Fibroblast of pulmonary artery (primary cell): ENCODE results near the gene PPIP5K1.
"Not testable (repeated sequence)": the region's sequence is repeated elsewhere in the genome, so short reads cannot be mapped to it uniquely, and the experiment has no call there.

Experiments used
- DNase-seq: peaks from one replicate; pipeline ENCODE4 v3.0.0-alpha.2; 2010; ENCODE audit warnings: low read depth
- H3K4me3 ChIP-seq: replicated peaks from 2 replicates; pipeline ENCODE4 v1.5.1; 2011; ENCODE audit warnings: low read depth, mild to moderate bottlenecking, control low read depth, low read length, moderate library complexity
- TF ChIP-seq, protein P1 (sequence below): IDR thresholded peaks from 2 replicates; pipeline ENCODE4 v1.5.1; 2011; ENCODE audit warnings: mild to moderate bottlenecking, control low read depth, low read length, inconsistent platforms; ENCODE audit errors: missing control alignments

Gene PPIP5K1

DNA sequence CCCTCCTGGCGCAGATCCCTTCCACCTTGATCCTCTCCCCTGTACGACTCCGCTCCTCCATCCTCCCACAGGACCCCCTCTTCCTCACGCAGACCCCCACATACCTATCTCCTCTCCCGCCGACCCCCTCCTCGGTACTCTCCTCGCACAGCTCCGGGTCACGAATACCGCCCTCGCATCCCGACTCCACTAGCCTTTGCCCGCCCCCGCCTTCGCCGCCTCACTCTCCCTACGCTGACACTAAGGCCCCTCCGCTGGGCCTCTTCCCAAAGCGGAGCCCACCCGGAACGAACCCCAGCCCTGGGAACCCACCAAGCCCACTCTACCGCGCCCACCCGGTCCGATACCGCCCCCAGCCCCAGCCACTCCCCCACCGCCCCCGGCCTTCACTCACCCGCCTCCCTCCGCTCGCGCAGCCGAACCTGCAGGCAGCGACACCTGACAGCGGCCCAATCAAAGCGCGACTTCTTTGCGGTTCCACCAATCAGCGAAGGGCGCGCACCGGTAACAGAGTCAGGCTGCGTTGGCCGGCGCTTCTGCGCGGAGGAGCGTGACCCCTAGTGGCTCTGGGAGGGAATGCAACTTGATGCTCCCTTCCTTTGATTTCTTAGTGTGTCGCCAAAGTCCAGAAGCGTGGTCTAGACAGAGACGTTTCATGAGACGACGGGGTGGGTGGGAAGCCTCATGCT lies at the start of gene PPIP5K1:
PPIP5K1 (minus strand) TSS at position 431 of the 689 bp plus-strand sequence. CDS start 5,704 bp downstream, outside the sequence.
- H3K4me3 ChIP-seq, DNase-seq: not testable (repeated sequence)

- DNase-seq, H3K4me3 ChIP-seq: not testable (repeated sequence)
These were observed 48.6 kb upstream of the PPIP5K1 start for GRCh38 chr15:43638464-43639204.

GRCh38 chr15:43626937-43627336 lies 36.9 kb upstream of the PPIP5K1 start:
- H3K4me3 ChIP-seq = not testable (repeated sequence)

GRCh38 chr15:43625106-43625505 lies 35.1 kb upstream of the PPIP5K1 start:
- TF ChIP-seq, protein P1, sequence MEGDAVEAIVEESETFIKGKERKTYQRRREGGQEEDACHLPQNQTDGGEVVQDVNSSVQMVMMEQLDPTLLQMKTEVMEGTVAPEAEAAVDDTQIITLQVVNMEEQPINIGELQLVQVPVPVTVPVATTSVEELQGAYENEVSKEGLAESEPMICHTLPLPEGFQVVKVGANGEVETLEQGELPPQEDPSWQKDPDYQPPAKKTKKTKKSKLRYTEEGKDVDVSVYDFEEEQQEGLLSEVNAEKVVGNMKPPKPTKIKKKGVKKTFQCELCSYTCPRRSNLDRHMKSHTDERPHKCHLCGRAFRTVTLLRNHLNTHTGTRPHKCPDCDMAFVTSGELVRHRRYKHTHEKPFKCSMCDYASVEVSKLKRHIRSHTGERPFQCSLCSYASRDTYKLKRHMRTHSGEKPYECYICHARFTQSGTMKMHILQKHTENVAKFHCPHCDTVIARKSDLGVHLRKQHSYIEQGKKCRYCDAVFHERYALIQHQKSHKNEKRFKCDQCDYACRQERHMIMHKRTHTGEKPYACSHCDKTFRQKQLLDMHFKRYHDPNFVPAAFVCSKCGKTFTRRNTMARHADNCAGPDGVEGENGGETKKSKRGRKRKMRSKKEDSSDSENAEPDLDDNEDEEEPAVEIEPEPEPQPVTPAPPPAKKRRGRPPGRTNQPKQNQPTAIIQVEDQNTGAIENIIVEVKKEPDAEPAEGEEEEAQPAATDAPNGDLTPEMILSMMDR = no peak
- H3K4me3 ChIP-seq = no peak overlapping the region
- no peak for DNase-seq

More at GRCh38 chr15:43626937-43627336, 36.9 kb upstream of the PPIP5K1 start:
- not testable (repeated sequence) for DNase-seq

GRCh38 chr15:43622068-43622799 lies 32.2 kb upstream of the PPIP5K1 start:
- not testable (repeated sequence) for DNase-seq, H3K4me3 ChIP-seq

- not testable (repeated sequence) for H3K4me3 ChIP-seq
These were observed 28.7 kb upstream of the PPIP5K1 start, which contains the start of gene STRC for GRCh38 chr15:43618700-43619099. TSS of gene STRC (minus strand) at chr15:43618800. CDS start at chr15:43618722, 78 bp downstream.

GRCh38 chr15:43617750-43618149 lies 27.7 kb upstream of the PPIP5K1 start:
- H3K4me3 ChIP-seq, DNase-seq: not testable (repeated sequence)

More at GRCh38 chr15:43618700-43619099, 28.7 kb upstream of the PPIP5K1 start, which contains the start of gene STRC:
- not testable (repeated sequence) for DNase-seq

GRCh38 chr15:43602233-43602632 lies 12.2 kb upstream of the PPIP5K1 start:
- not testable (repeated sequence) for DNase-seq, H3K4me3 ChIP-seq

DNA sequence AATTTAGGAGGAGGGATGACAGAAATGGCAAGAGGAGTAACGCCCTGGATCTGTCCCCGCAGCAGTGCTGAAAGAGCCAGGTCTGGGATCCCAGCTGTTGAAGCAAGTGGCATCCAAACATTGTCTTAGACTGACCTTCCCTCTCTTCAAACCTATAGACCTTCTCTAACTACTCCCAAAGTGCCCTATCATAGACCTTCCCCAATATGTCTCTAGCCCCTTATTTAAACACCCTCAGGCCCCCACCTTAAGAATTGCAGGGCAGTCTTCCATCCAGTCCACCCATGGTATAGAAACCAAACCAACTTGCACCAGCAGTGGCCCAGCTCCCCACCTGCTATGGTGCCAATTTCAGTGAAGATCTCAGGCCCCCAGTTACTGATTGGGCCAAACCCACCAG lies 10.2 kb upstream of the PPIP5K1 start:
- DNase-seq = not testable (repeated sequence)

DNA sequence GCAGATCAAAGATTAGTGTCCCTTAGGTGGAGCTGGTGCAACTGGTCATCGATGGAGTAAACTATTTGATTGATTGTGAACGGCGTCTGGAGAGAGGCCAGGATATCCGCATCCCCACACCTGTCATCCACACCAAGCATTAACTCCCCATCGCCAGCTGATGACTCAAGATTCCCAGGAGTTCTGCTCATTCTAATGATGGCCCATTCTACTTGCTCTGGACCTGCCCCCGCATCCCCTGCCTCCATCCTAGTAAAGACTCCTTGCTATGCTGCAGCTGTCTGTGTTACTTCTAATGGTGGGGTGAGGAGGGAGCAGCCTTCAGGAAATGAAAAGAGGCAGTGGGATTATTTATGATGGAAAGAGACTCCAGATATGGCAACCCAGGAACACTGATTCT lies 9.1 kb upstream of the PPIP5K1 start:
- H3K4me3 ChIP-seq, DNase-seq: not testable (repeated sequence)

More for the DNA sequence above, 10.2 kb upstream of the PPIP5K1 start:
- not testable (repeated sequence) for H3K4me3 ChIP-seq

- not testable (repeated sequence) for H3K4me3 ChIP-seq, DNase-seq
These were observed 3.6 kb upstream of the PPIP5K1 start, which contains the start of gene CKMT1B for GRCh38 chr15:43593328-43594190. TSS of gene CKMT1B (plus strand) at chr15:43594027. CDS start at chr15:43594219, 192 bp downstream.

GRCh38 chr15:43592841-43593240 lies 2.8 kb upstream of the PPIP5K1 start:
- H3K4me3 ChIP-seq, DNase-seq: not testable (repeated sequence)

GRCh38 chr15:43574607-43575006 lies 15.4 kb downstream of the PPIP5K1 start:
- DNase-seq, H3K4me3 ChIP-seq: not testable (repeated sequence)

DNA sequence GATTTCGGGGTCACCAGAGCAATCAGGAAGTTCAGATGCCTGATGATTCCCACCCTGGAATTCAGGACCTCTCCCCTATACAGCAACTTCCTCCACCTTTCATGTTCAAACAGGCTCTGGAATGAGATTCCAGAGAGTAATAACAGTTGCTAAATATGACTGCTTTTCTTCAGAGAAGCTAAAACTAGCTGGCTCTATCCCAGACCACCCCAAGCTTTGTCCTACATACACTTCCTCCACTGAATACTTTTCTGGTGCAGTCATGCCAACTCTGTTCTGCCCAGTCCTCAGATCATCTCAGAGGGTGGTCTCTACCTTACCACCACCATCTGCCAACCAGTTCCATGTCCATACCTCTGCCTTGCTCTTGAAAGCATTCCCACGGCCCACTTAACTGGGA lies 23.4 kb downstream of the PPIP5K1 start:
- not testable (repeated sequence) for H3K4me3 ChIP-seq, DNase-seq

DNA sequence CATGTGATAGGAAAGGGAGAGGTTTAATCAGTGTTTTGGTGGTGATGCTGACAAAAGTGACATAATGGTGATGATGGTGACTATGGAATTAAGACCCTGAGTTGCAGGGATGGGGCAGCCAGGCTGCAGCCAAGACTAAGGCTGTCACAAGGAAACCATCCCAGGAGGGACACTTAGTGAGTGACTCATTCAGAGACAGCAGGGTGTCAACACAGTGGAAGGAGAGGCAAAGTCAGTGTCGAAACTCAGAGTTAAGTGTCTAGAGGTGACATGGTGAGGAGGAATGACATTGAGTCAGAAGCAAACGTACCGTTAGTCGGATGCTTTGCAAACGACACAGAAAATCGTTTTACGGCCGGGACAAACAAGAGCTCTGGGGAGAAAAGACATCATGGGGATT lies 26.2 kb downstream of the PPIP5K1 start:
- not testable (repeated sequence) for H3K4me3 ChIP-seq, DNase-seq

GRCh38 chr15:43562753-43563152 lies 27.3 kb downstream of the PPIP5K1 start:
- DNase-seq, H3K4me3 ChIP-seq: not testable (repeated sequence)
